K562 (cell line): Measurements from ENCODE around the gene PPFIA1. TPM values are rescaled to one million over a fixed set of nuclear protein-coding genes. Genes with fewer than 3 reads are reported as not detected.

Experiments used
- ATAC-seq: fragments of 200-7000 bp; cut with Tn5 transposase; 3 replicates; pipeline ENCODE4 v1.9.1; 2020; ENCODE audit warnings: moderate library complexity
- BruUV-seq: library from RNA; stranded (reverse); fragments of 400-500 nt; replicated peaks from 2 replicates; lab custom pipeline; 2021; lab: Mats Ljungman, UMichigan
- CTCF ChIA-PET: fragments of 300-600 bp; formaldehyde crosslinking; extraction: SDS; loops from one replicate; lab custom pipeline; 2021; ENCODE audit warnings: low intra/inter-chr PET ratio; lab: Yijun Ruan, JAX
- POLR2A ChIA-PET: fragments of 300-600, 350-650 bp; sonication (Branson Sonifier 250); formaldehyde crosslinking; extraction: SDS; loops from one replicate; lab custom pipeline; 2021; ENCODE audit warnings: antibody characterized with exemption, inconsistent platforms; lab: Yijun Ruan, JAX
- DNase-seq, 4 experiments: peaks; one replicate each; pipeline versions ENCODE4 v3.0.0 to v3.0.0-alpha.2; 2011 to 2018; ENCODE audit warnings: low spot score in 3 of 4, mixed read lengths in 3 of 4; ENCODE audit errors: extremely low read depth in 1 of 4
- FAIRE-seq: peaks from 2 replicates; lab custom pipeline; 2011; peaks lifted over from hg19 to GRCh38; lab: Jason Lieb, UNC
- H2AFZ ChIP-seq: 2 replicates; pipeline ENCODE4 v1.6.0; 2011; ENCODE audit warnings: low read depth, low read length, control low read depth, inconsistent platforms
- H3K27ac ChIP-seq: fragments of 200-600 bp; 3 replicates; pipeline ENCODE4 v1.8.0; 2011; ENCODE audit warnings: low read depth, mild to moderate bottlenecking, control low read depth, inconsistent platforms, low read length, moderate library complexity, mixed read lengths; ENCODE audit errors: extremely low read depth
- H3K27me3 ChIP-seq, 2 experiments: fragments of 300-600 bp in 1 of 2; 2 replicates in 1 of 2; 3 replicates in 1 of 2; pipeline versions ENCODE4 v1.6.0 to v1.8.0; 2011; ENCODE audit warnings: inconsistent platforms in 2 of 2, low read length in 2 of 2, mild to moderate bottlenecking in 1 of 2, mixed read lengths in 1 of 2, moderate library complexity in 1 of 2; ENCODE audit not compliant: control insufficient read depth in 2 of 2, insufficient read depth in 2 of 2
- H3K36me3 ChIP-seq: fragments of 300-600 bp; 3 replicates; pipeline ENCODE4 v1.8.0; 2011; ENCODE audit warnings: mild to moderate bottlenecking, low read length, inconsistent platforms; ENCODE audit not compliant: control insufficient read depth, insufficient read depth
- H3K4me1 ChIP-seq, 2 experiments: fragments of 200-600 bp in 1 of 2; replicated peaks in 1 of 2; 2 replicates in 1 of 2; 3 replicates in 1 of 2; pipeline versions ENCODE4 v1.5.1 to v1.8.0; 2011; ENCODE audit warnings: inconsistent platforms in 2 of 2, low read length in 2 of 2, mild to moderate bottlenecking in 1 of 2, mixed read lengths in 1 of 2, moderate library complexity in 1 of 2; ENCODE audit not compliant: control insufficient read depth in 2 of 2, insufficient read depth in 2 of 2
- H3K4me2 ChIP-seq: 2 replicates; pipeline ENCODE4 v1.6.1; 2011; ENCODE audit warnings: low read length, control low read depth, inconsistent platforms, mixed read lengths; ENCODE audit not compliant: insufficient read depth
- H3K4me3 ChIP-seq: fragments of 200-600 bp; sonication (generic), shearing (Covaris generic); 2 replicates; pipeline ENCODE4 v1.5.1; 2016; ENCODE audit warnings: control low read depth, inconsistent platforms
- H3K79me2 ChIP-seq: fragments of 200-600 bp; 3 replicates; pipeline ENCODE4 v1.8.0; 2011; ENCODE audit warnings: low read length, inconsistent platforms; ENCODE audit not compliant: control insufficient read depth, insufficient read depth
- H3K9ac ChIP-seq, 2 experiments: 2 replicates each; pipeline versions ENCODE4 v1.6.0 to v1.6.1; 2011; ENCODE audit warnings: low read depth in 2 of 2, low read length in 2 of 2, control low read depth in 1 of 2, inconsistent platforms in 1 of 2, mild to moderate bottlenecking in 1 of 2, mixed read lengths in 1 of 2; ENCODE audit not compliant: insufficient read depth in 1 of 2
- H3K9me1 ChIP-seq: one replicate; pipeline ENCODE4 v1.6.0; 2011; ENCODE audit warnings: inconsistent platforms, mild to moderate bottlenecking, low read length, moderate library complexity; ENCODE audit not compliant: control insufficient read depth, insufficient read depth
- H3K9me3 ChIP-seq: replicated peaks from 2 replicates; pipeline ENCODE4 v1.5.1; 2011; ENCODE audit warnings: low read depth, low read length, inconsistent platforms; ENCODE audit not compliant: control insufficient read depth, insufficient read depth
- H4K20me1 ChIP-seq: replicated peaks from 2 replicates; pipeline ENCODE4 v1.6.1; 2011; ENCODE audit warnings: low read length, inconsistent platforms, mixed read lengths; ENCODE audit not compliant: control insufficient read depth, insufficient read depth
- ADNP ChIP-seq: fragments of 200-800 bp; sonication (Bioruptor generic); IDR thresholded peaks from 2 replicates; pipeline ENCODE4 v1.6.1; 2016; ENCODE audit warnings: missing genetic modification characterization, missing compliant biosample characterization
- BCOR ChIP-seq: fragments of 450-650 bp; IDR thresholded peaks from 2 replicates; pipeline ENCODE4 v1.6.1; 2016
- CBX3 ChIP-seq, 2 experiments: IDR thresholded peaks; 1 replicate in 1 of 2; 2 replicates in 1 of 2; pipeline ENCODE4 v1.6.1; 2012; ENCODE audit warnings: inconsistent platforms in 2 of 2, low read length in 2 of 2, borderline replicate concordance in 1 of 2, control low read depth in 1 of 2
- HDAC1 ChIP-seq, 2 experiments: fragments of 450-650 bp; IDR thresholded peaks; 2 replicates each; pipeline ENCODE4 v1.6.1; 2016 to 2017; ENCODE audit warnings: inconsistent platforms in 1 of 2, mild to moderate bottlenecking in 1 of 2, moderate library complexity in 1 of 2
- HLTF ChIP-seq: fragments of 450-650 bp; IDR thresholded peaks from 2 replicates; pipeline ENCODE4 v1.6.1; 2016
- KDM1A ChIP-seq, 2 experiments: fragments of 450-650 bp; IDR thresholded peaks; 2 replicates each; pipeline ENCODE4 v1.6.1; 2016; ENCODE audit warnings: mild to moderate bottlenecking in 2 of 2
- PTBP1 ChIP-seq: fragments of 200-400 bp; formaldehyde crosslinking; IDR thresholded peaks from 2 replicates; pipeline ENCODE4 v1.6.1; 2017; ENCODE audit warnings: low read depth, low read length
- RBM25 ChIP-seq: fragments of 200-400 bp; formaldehyde crosslinking; IDR thresholded peaks from 2 replicates; pipeline ENCODE4 v1.6.1; 2018; ENCODE audit warnings: low read length, low read depth, moderate library complexity; ENCODE audit not compliant: severe bottlenecking
- SMARCA5 ChIP-seq: fragments of 450-650 bp; IDR thresholded peaks from 2 replicates; pipeline ENCODE4 v1.6.1; 2016
- SOX6 ChIP-seq: fragments of 450-650 bp; IDR thresholded peaks from 2 replicates; pipeline ENCODE4 v1.6.1; 2014; ENCODE audit warnings: mild to moderate bottlenecking
- STAT5B ChIP-seq: fragments of 250-450 bp; sonication (Bioruptor Pico); IDR thresholded peaks from 2 replicates; pipeline ENCODE4 v1.8.0; 2021; ENCODE audit warnings: mild to moderate bottlenecking, inconsistent platforms
- TGIF2 ChIP-seq: sonication (generic); formaldehyde crosslinking; IDR thresholded peaks from 2 replicates; pipeline ENCODE4 v1.8.1; 2022; ENCODE audit warnings: mild to moderate bottlenecking, missing genetic modification reagents, moderate library complexity
- ZNF23 ChIP-seq: fragments of 250-450 bp; sonication (Bioruptor Pico); IDR thresholded peaks from 2 replicates; pipeline ENCODE4 v1.4.0; 2020; ENCODE audit warnings: mild to moderate bottlenecking
- ZNF583 ChIP-seq: fragments of 250-450 bp; sonication (Bioruptor Pico); IDR thresholded peaks from 2 replicates; pipeline ENCODE4 v1.4.0; 2020
- in situ Hi-C: fragments of 300-500 bp; cut with MboI; formaldehyde crosslinking; loops from 4 replicates; pipeline ENCODE4 v1.15.0; 2018; ENCODE audit warnings: inconsistent platforms, mixed read lengths
- intact Hi-C: fragments of 100-400 bp; cut with micrococcal nuclease; formaldehyde crosslinking; loops from 2 replicates; pipeline ENCODE4 v1.14.2; 2022
- polyA plus RNA-seq, 8 experiments: library from polyadenylated mRNA; depleted of rRNA in 4 of 8; stranded (reverse) in 5 of 8; unstranded in 3 of 8; fragments of >200 nt; fragmentation: Nextera tagmentation in 2 of 8; fragmentation: Illumina TruSeq in 1 of 8; extraction: Ambion mirVana in 2 of 8; extraction: Trizol in 1 of 8; gene quantifications; 2 replicates each; pipeline versions ENCODE4 v1.2.1 to v1.2.3, GENCODE V29; 2011 to 2014; ENCODE audit warnings: inconsistent platforms in 1 of 8, missing spikeins in 1 of 8
- total RNA-seq, 7 experiments: library from RNA; depleted of rRNA in 6 of 7; stranded (reverse); fragments of >200 nt in 6 of 7; fragmentation: Illumina TruSeq in 2 of 7; extraction: Trizol in 2 of 7; gene quantifications; 2 replicates each; pipeline versions ENCODE4 v1.2.1 to v1.2.3, GENCODE V29; 2011 to 2021; ENCODE audit warnings: low replicate concordance in 1 of 7
- TF ChIP-seq, protein P1 (sequence below): fragments of 450-650 bp; formaldehyde crosslinking; IDR thresholded peaks from 2 replicates; pipeline ENCODE4 v1.4.0; 2020; ENCODE audit warnings: mild to moderate bottlenecking
- TF ChIP-seq, protein P2 (sequence below): fragments of 250-450 bp; sonication (Bioruptor Pico); IDR thresholded peaks from 2 replicates; pipeline ENCODE4 v1.9.0; 2021; ENCODE audit warnings: mild to moderate bottlenecking
- TF ChIP-seq, protein P3 (sequence below): fragments of 150-350 bp; IDR thresholded peaks from 2 replicates; pipeline ENCODE4 v1.6.1; 2014; ENCODE audit warnings: low read depth, mild to moderate bottlenecking, low read length, borderline replicate concordance

The PPFIA1 gene
- total and polyA plus RNA-seq, 9 of the 15 experiments (the other 6 are each of a cell fraction or from before 2014, with no cell fraction given), result 9.9 to 41.5 (median 28.5) TPM

DNA sequence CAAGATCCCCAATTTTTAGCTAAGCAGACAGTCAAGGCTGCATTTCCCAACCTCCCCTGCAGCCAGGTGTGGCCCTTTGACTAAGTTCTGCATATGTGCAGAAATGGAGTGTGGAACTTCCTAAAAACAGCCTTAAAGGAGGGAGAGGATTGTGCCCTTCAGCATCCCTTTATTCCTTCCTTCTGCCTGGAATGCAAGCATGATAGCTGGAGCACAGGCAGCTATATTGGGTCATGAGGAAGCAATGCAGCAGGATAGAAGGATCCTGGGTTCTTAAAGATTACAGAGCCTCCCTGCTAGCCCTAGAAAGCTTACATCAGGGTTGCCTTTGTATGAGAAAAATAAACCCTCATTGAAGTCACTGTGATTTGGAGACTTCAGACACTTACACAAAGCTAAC, 37.5 kb upstream of the PPFIA1 start:
- Histone ChIP-seq H3K9ac (no peak overlapping the region), H3K79me2 (no peaks in the 10 kb centered on the region), H3K4me2 (no peak overlapping the region; the same call in 1 of the 2 replicates), H4K20me1 (0 out of 2 replicates have a peak, but pooled peaks cover 6% of the 10 kb centered on the region), H2AFZ (no peak overlapping the region), H3K36me3 (no peaks in the 10 kb centered on the region), H3K9me1 (no peaks in the 10 kb centered on the region), H3K27ac (no peak overlapping the region), H3K4me3 (no peak overlapping the region), H3K4me1 (peaks cover 4 to 5% of the 10 kb centered on the region in 2 experiments; a peak in 3 of 5 replicates), H3K27me3 (peaks cover 0 to 5% of the 10 kb centered on the region in 2 experiments; a peak in 2 of 5 replicates), H3K9me3 (no peaks in the 10 kb centered on the region)
- ATAC-seq (no peak), FAIRE-seq (no peak), DNase-seq (no peak)
- in situ Hi-C loops (no loop called here), intact Hi-C loops (no loop called here)
- ChIA-PET POLR2A (interaction anchor here (0.7 to 1.0 kb wide), 3 partner anchors 10 to 152 kb away, joined by 3 read pairs; no protein-coding TSS in a partner anchor), CTCF (no interaction called here)
- no TSS peak for BruUV-seq
- TF ChIP-seq, protein P1, sequence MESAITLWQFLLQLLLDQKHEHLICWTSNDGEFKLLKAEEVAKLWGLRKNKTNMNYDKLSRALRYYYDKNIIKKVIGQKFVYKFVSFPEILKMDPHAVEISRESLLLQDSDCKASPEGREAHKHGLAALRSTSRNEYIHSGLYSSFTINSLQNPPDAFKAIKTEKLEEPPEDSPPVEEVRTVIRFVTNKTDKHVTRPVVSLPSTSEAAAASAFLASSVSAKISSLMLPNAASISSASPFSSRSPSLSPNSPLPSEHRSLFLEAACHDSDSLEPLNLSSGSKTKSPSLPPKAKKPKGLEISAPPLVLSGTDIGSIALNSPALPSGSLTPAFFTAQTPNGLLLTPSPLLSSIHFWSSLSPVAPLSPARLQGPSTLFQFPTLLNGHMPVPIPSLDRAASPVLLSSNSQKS (CRISPR knock-in tag), result no peak
- TF ChIP-seq CBX3 (IDR thresholded peaks at IDR 0.05; ENCODE audit: borderline replicate concordance in 1 of 2, low read length in 2 of 2) (peak in 1 of 2 experiments; percentile 72; a peak in 2 of 3 replicates), PTBP1 (0 out of 2 replicates have a peak, but pooled peaks have one; percentile 69), SMARCA5 (peak; percentile 96), STAT5B (no peak), TGIF2 (CRISPR knock-in tag) (no peak), RBM25 (peak; percentile 98), BCOR (peak; percentile 85), SOX6 (no peak), ADNP (tag) (peak; percentile 77), KDM1A (IDR thresholded peaks at IDR 0.05) (peak; percentile 22 to 71; a peak in 2 of 4 replicates), HDAC1 (IDR thresholded peaks at IDR 0.05) (peak in 1 of 2 experiments; percentile 14; a peak in 1 of 4 replicates), ZNF23 (CRISPR knock-in tag) (no peak), ZNF583 (CRISPR knock-in tag) (no peak), HLTF (peak; percentile 92)
- TF ChIP-seq, protein P2, sequence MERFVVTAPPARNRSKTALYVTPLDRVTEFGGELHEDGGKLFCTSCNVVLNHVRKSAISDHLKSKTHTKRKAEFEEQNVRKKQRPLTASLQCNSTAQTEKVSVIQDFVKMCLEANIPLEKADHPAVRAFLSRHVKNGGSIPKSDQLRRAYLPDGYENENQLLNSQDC (CRISPR knock-in tag), result no peak
- TF ChIP-seq, protein P3, sequence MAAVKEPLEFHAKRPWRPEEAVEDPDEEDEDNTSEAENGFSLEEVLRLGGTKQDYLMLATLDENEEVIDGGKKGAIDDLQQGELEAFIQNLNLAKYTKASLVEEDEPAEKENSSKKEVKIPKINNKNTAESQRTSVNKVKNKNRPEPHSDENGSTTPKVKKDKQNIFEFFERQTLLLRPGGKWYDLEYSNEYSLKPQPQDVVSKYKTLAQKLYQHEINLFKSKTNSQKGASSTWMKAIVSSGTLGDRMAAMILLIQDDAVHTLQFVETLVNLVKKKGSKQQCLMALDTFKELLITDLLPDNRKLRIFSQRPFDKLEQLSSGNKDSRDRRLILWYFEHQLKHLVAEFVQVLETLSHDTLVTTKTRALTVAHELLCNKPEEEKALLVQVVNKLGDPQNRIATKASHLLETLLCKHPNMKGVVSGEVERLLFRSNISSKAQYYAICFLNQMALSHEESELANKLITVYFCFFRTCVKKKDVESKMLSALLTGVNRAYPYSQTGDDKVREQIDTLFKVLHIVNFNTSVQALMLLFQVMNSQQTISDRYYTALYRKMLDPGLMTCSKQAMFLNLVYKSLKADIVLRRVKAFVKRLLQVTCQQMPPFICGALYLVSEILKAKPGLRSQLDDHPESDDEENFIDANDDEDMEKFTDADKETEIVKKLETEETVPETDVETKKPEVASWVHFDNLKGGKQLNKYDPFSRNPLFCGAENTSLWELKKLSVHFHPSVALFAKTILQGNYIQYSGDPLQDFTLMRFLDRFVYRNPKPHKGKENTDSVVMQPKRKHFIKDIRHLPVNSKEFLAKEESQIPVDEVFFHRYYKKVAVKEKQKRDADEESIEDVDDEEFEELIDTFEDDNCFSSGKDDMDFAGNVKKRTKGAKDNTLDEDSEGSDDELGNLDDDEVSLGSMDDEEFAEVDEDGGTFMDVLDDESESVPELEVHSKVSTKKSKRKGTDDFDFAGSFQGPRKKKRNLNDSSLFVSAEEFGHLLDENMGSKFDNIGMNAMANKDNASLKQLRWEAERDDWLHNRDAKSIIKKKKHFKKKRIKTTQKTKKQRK, result peak; percentile 63; the same call in 1 of the 2 replicates
